Astrocyte of the spinal cord (primary cell): ENCODE results near the gene INCENP.

Source experiments
- DNase-seq: peaks from one replicate; pipeline ENCODE4 v3.0.0; 2011; ENCODE audit warnings: low read depth, low spot score
- H3K4me3 ChIP-seq: 2 replicates; pipeline ENCODE4 v1.5.1; 2011; ENCODE audit warnings: low read depth, mild to moderate bottlenecking, low read length, moderate library complexity
- in situ Hi-C: cut with HindIII; loops from 2 replicates; pipeline ENCODE4 v1.10.0; 2017; ENCODE audit warnings: low sequenced_read_pairs
- TF ChIP-seq, protein P1 (sequence below): IDR thresholded peaks from 2 replicates; pipeline ENCODE4 v1.5.1; 2012; ENCODE audit warnings: low read depth, mild to moderate bottlenecking, low read length, inconsistent platforms

The INCENP gene

DNA sequence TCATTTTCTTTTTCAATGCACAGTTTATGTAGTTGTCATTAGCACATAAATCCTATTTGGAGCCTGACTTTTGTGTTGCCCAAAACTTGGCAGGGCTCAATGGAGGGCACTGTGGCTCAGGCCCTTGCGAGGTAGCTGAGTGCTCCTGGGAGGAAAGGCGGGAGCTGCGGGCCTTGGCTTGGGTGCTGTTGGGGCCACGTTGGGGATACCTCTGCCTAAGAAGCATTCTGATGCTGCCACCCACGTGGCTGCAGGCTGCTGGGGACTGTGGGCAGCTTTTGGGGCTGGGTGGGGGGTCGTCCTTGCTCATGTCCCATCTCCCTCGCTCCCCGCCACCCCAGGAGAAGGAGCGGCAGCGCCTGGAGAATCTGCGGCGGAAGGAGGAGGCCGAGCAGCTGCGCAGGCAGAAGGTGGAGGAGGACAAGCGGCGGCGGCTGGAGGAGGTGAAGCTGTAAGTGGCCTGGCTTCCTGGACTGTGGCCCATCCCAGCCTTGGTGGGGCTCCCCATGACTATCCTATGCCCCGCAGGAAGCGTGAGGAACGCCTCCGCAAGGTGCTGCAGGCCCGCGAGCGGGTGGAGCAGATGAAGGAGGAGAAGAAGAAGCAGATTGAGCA, 20.9 kb downstream of the INCENP start:
- no peak overlapping the region for H3K4me3 ChIP-seq
- in situ Hi-C loops, result no loop called here
- TF ChIP-seq, protein P1, sequence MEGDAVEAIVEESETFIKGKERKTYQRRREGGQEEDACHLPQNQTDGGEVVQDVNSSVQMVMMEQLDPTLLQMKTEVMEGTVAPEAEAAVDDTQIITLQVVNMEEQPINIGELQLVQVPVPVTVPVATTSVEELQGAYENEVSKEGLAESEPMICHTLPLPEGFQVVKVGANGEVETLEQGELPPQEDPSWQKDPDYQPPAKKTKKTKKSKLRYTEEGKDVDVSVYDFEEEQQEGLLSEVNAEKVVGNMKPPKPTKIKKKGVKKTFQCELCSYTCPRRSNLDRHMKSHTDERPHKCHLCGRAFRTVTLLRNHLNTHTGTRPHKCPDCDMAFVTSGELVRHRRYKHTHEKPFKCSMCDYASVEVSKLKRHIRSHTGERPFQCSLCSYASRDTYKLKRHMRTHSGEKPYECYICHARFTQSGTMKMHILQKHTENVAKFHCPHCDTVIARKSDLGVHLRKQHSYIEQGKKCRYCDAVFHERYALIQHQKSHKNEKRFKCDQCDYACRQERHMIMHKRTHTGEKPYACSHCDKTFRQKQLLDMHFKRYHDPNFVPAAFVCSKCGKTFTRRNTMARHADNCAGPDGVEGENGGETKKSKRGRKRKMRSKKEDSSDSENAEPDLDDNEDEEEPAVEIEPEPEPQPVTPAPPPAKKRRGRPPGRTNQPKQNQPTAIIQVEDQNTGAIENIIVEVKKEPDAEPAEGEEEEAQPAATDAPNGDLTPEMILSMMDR, result no peak
- no peak for DNase-seq

GRCh38 chr11:62145261-62145871, 21.6 kb downstream of the INCENP start:
- TF ChIP-seq, protein P1, result no peak
- no peak for DNase-seq
- in situ Hi-C loops, result no loop called here
- H3K4me3 ChIP-seq, result no peak overlapping the region

GRCh38 chr11:62146476-62147200, 22.8 kb downstream of the INCENP start:
- no peak overlapping the region for H3K4me3 ChIP-seq
- in situ Hi-C loops, result no loop called here
- DNase-seq, result no peak
- TF ChIP-seq, protein P1, result no peak

DNA sequence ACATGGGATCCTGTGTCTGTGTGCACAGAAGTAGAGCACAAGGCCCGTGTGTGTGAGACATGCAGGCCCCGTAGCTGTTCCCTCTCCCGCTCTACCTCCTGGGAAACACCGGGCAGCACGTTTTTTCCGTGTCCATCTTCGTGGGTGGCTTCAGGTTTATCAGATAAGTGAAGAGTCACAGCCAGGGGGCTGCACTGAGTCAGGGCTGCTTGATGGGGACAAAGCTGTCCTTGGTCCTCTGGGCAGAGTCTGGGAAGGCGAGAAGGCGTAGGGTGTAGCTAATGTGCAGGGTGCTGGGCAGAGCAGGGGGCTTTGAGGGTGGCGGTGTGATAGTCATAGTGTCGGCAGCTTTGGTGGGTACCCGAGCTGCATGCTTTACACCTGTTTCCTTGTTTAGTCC, 23.7 kb downstream of the INCENP start:
- TF ChIP-seq, protein P1, result no peak
- no peak for DNase-seq
- in situ Hi-C loops, result no loop called here
- H3K4me3 ChIP-seq, result no peak overlapping the region

DNA sequence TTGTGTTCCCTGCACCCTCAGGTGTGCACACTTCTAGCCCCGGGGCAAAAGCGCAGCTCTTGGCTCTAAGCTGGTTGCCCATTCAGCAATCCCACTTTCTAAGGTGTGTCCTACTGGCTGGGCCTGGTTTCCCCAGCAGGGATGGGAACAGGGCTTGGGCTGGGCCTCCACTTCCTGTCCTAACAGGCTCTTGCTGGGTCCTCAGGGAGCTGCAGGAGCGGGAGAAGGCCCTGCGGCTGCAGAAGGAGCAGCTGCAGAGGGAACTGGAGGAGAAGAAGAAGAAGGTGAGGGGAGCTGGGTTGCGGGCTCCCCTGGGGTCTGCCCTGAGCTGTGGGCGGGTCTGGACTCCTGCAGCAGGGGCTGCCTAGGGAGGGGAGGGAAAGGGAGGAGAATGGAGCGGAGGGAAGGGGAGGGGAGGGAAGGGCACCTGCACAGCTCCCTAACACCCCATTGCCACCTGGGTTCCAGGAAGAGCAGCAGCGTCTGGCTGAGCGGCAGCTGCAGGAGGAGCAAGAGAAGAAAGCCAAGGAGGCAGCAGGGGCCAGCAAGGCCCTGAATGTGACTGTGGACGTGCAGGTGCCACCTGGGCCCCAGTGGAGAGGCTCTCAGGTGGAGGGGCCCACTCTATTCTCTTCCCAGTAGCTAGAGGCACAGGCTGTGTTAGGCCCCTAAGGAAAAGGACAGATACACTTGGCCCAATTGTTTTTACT, 24.6 kb downstream of the INCENP start:
- TF ChIP-seq, protein P1, result no peak
- H3K4me3 ChIP-seq, result no peak overlapping the region
- no peak for DNase-seq
- in situ Hi-C loops, result no loop called here

DNA sequence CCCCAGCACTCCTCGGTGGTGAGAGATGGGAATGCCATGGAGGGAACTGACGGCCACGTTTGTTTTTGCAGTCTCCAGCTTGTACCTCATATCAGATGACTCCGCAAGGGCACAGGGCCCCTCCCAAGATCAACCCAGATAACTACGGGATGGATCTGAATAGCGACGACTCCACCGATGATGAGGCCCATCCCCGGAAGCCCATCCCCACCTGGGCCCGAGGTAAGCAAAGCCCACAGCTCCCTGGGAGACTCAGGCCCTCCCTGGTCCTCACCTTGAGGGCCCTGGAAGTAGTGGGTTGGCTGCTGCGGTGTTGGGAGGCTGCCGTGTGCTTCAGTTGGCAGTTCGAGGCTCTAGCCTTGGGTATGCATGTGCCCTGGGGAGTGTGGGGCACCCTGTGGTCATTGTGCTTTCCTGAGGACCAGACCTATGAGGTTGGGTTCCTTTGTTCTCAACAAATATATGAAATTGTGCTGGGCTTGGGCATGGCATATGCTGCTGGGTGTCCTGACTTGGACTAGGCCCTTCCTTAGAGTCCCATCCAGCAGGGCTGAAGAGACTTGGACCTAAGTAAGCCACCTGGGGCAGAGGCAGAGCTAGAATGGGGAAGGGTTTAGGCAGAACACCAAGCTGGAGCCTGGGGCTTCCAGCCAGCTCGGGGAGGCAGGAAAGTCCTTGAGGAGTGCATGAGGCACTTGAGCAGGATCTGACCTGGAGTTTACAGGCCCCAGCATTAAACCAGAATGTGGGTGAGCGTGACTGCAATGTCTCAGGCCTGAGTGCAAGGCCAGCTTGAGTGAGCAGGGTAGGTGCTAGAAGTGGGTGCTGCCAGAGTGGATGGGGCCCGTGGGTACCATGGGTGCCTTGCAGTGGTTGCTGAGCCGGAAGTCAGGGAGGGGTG, 26.4 kb downstream of the INCENP start:
- H3K4me3 ChIP-seq, result no peak overlapping the region
- TF ChIP-seq, protein P1, result no peak
- in situ Hi-C loops, result no loop called here
- no peak for DNase-seq
